SH-SY5Y (cell line): Measurements from ENCODE around the gene TRIM54.

Experiments used
- GATA2 ChIP-seq: IDR thresholded peaks from 2 replicates; pipeline ENCODE4 v1.6.1; 2011; ENCODE audit warnings: mild to moderate bottlenecking, low read depth, low read length
- GATA3 ChIP-seq: IDR thresholded peaks from 2 replicates; pipeline ENCODE4 v1.6.1; 2011; ENCODE audit warnings: low read depth, mild to moderate bottlenecking, low read length, moderate library complexity

DNA sequence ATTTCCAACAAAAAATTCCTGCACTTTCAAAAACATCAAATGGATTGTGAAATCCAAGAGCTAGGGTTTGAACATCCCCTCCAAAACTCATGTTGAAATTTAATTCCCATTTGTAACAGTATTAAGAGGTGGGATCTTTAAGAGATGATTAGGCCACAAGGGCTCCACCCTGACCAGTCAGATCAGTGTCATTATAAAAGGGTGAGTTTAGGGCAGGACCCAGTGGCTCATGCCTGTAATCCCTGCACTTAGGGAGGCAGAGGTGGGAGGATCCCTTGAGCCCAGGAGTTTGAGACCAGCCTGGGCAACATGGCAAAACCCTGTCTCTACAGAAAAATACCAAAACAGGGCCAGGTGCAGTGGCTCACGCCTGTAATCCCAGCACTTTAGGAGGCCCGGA, 65.4 kb downstream of the TRIM54 start:
- TF ChIP-seq GATA2 = no peak
- no peak for TF ChIP-seq GATA3
